D721Med (cell line): ENCODE measurements around the gene PIH1D1.

Experiments
- DNase-seq: peaks from one replicate; pipeline ENCODE4 v3.0.0; 2011; ENCODE audit warnings: low spot score; ENCODE audit not compliant: insufficient read length
- FAIRE-seq: peaks from 2 replicates; lab custom pipeline; 2011; peaks lifted over from hg19 to GRCh38; lab: Jason Lieb, UNC
- TF ChIP-seq, protein P1 (sequence below): IDR thresholded peaks from 2 replicates; pipeline ENCODE4 v1.5.1; 2012; ENCODE audit warnings: mild to moderate bottlenecking, control low read depth; ENCODE audit not compliant: insufficient read depth; ENCODE audit errors: missing control alignments

The PIH1D1 gene

DNA sequence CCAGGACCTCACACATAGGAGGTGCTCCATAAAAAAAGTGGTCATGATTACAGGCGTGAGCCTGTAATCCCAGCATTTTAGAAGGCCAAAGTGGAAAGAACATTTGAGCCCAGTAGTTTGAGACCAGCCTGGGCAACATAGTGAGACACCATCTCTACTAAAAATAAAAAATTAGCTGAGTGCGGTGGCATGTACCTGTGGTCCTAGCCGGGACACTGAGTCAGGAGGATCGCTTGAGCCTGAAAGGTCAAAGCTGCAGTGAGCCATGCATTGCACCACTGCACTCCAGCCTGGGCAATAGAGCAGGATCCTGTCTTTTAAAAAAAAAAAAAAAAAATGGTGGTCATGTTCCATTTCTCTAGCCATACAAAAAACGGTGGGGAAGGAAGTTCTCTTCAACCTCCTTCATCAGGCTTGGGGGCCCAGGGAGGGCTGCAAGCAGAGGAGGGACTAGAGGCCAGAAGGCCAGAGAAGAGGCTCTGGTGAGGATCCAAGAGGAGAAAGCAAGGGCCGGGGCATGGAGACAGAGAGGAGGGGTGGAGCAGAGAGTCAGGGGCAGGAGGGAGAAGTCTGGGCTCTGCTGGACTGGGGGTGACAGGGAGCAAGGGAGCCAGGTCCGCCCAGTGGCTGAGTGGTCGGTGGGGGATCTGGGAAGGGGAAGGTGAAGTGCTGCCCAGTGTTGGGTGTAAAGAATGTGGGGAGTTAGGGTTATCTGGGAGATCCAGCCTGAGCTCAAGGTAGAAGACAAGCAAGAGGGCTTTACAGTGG is 54.7 kb downstream of the PIH1D1 start:
- DNase-seq (peak; percentile 5), FAIRE-seq (no peak)
- TF ChIP-seq, protein P1, sequence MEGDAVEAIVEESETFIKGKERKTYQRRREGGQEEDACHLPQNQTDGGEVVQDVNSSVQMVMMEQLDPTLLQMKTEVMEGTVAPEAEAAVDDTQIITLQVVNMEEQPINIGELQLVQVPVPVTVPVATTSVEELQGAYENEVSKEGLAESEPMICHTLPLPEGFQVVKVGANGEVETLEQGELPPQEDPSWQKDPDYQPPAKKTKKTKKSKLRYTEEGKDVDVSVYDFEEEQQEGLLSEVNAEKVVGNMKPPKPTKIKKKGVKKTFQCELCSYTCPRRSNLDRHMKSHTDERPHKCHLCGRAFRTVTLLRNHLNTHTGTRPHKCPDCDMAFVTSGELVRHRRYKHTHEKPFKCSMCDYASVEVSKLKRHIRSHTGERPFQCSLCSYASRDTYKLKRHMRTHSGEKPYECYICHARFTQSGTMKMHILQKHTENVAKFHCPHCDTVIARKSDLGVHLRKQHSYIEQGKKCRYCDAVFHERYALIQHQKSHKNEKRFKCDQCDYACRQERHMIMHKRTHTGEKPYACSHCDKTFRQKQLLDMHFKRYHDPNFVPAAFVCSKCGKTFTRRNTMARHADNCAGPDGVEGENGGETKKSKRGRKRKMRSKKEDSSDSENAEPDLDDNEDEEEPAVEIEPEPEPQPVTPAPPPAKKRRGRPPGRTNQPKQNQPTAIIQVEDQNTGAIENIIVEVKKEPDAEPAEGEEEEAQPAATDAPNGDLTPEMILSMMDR, result no peak
